GM12872 (cell line): Measurements from ENCODE around the gene GPATCH2L.

Experiments used
- TF ChIP-seq, protein P1 (sequence below): IDR thresholded peaks from 3 replicates; pipeline ENCODE4 v1.5.1; 2011; ENCODE audit warnings: low read depth, mild to moderate bottlenecking, low read length, moderate library complexity; ENCODE audit not compliant: insufficient read depth

The GPATCH2L gene

DNA sequence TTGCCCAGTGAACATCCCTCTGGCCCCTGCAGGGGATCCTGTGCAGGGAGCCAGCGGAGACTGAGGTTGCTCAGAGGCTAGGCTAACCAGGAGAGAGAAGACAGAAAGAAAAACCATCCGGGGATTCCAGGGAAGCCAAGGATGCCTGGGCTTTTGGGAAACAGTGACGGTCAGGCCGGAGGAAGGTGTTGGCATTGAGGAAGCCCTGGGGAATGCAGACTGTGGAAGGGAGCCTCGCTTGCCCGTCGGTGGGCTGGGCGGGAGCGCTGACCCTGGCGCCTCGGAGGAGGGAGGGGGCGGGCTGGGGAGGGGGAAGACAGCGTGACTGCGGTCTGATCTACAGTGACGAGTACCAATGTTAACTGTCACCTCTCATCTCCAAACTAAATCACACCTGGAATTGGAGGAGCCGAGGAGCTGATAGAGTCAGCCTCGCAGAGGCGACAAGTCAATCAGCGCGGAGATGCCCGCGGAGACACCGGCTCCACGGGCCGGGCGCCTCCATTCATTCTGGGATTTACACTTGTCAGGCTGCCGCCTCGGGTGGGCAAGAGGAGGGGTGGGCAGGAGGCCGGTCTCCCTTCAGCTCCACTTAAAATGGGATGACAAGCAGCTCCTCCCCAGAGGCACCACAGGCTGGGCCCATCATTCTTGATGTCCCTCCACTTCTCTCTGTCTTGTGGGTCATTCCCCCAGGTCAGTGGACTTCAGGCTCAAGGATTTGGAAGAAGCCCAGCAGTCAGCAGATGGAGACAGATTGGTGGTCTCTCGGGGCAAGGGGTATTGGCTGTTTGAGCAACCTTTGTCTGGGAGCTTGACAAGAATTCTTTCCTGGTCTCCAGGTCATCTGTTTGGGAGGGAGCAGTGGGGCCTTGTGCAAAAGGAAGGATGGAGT, 20.4 kb upstream of the GPATCH2L start:
- TF ChIP-seq, protein P1, sequence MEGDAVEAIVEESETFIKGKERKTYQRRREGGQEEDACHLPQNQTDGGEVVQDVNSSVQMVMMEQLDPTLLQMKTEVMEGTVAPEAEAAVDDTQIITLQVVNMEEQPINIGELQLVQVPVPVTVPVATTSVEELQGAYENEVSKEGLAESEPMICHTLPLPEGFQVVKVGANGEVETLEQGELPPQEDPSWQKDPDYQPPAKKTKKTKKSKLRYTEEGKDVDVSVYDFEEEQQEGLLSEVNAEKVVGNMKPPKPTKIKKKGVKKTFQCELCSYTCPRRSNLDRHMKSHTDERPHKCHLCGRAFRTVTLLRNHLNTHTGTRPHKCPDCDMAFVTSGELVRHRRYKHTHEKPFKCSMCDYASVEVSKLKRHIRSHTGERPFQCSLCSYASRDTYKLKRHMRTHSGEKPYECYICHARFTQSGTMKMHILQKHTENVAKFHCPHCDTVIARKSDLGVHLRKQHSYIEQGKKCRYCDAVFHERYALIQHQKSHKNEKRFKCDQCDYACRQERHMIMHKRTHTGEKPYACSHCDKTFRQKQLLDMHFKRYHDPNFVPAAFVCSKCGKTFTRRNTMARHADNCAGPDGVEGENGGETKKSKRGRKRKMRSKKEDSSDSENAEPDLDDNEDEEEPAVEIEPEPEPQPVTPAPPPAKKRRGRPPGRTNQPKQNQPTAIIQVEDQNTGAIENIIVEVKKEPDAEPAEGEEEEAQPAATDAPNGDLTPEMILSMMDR, result no peak

GRCh38 chr14:76133103-76133502, 18.6 kb upstream of the GPATCH2L start:
- TF ChIP-seq, protein P1, result no peak

DNA sequence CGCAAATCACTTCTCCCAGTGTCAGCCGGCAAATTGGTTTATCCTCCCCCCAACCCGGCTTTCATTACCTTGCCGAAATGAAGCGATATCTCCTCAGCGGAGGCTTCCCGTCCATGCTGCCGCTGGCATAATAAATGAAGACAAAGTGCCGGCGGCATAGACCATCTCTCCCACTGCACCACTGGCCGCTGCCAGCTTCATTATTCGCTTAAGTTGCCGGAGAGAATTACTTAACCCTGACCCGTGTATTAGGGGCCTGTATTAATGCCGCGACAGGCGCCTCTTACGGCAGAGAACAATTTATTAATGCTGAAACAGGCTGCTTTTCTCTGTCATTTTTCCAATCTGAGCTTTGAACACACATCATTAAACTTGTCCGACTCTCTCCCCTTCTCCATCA, 17.5 kb upstream of the GPATCH2L start:
- TF ChIP-seq, protein P1, result no peak

GRCh38 chr14:76135722-76136121, 16.0 kb upstream of the GPATCH2L start:
- TF ChIP-seq, protein P1, result no peak

GRCh38 chr14:76136476-76137110, 15.1 kb upstream of the GPATCH2L start:
- TF ChIP-seq, protein P1, result no peak

- TF ChIP-seq, protein P1, result no peak
These were observed 13.5 kb upstream of the GPATCH2L start for GRCh38 chr14:76138119-76138757.
